WI38 (cell line): ENCODE data around the gene RPS6KA2.

Experiments
- H3K4me3 ChIP-seq: 2 replicates; pipeline ENCODE4 v1.5.1; 2011; ENCODE audit warnings: low read depth, mild to moderate bottlenecking, control low read depth, low read length
- CTCF ChIP-seq: IDR thresholded peaks from 2 replicates; pipeline ENCODE4 v1.5.1; 2012; ENCODE audit warnings: low read depth, mild to moderate bottlenecking, control low read depth, low read length

The RPS6KA2 gene

GRCh38 chr6:166471797-166472260 lies 155.2 kb downstream of the RPS6KA2 start:
- no peak for TF ChIP-seq CTCF
- no peak overlapping the region for H3K4me3 ChIP-seq

- TF ChIP-seq CTCF: no peak
Measured at GRCh38 chr6:166470863-166471410, 156.1 kb downstream of the RPS6KA2 start.

GRCh38 chr6:166470029-166470862 lies 156.8 kb downstream of the RPS6KA2 start:
- TF ChIP-seq CTCF: no peak
- no peak overlapping the region for H3K4me3 ChIP-seq

More at GRCh38 chr6:166470863-166471410, 156.1 kb downstream of the RPS6KA2 start:
- H3K4me3 ChIP-seq: no peak overlapping the region

- H3K4me3 ChIP-seq: no peak overlapping the region
- no peak for TF ChIP-seq CTCF
Measured at GRCh38 chr6:166469426-166469961, 157.6 kb downstream of the RPS6KA2 start.

- TF ChIP-seq CTCF: no peak
- H3K4me3 ChIP-seq: no peak overlapping the region
Measured at GRCh38 chr6:166467436-166468000, 159.5 kb downstream of the RPS6KA2 start.

GRCh38 chr6:166466178-166467122 lies 160.6 kb downstream of the RPS6KA2 start:
- H3K4me3 ChIP-seq: no peak overlapping the region
- TF ChIP-seq CTCF: no peak
